IPS-NIHi7 (cell line): ENCODE results near the gene HOXD9.

Experiments used
- DNase-seq: peaks from one replicate; pipeline ENCODE4 v3.0.0; 2012; ENCODE audit warnings: mixed read lengths; ENCODE audit errors: extremely low spot score

HOXD9 gene

GRCh38 chr2:176085861-176086771, 36.4 kb upstream of the HOXD9 start:
- no peak for DNase-seq

DNA sequence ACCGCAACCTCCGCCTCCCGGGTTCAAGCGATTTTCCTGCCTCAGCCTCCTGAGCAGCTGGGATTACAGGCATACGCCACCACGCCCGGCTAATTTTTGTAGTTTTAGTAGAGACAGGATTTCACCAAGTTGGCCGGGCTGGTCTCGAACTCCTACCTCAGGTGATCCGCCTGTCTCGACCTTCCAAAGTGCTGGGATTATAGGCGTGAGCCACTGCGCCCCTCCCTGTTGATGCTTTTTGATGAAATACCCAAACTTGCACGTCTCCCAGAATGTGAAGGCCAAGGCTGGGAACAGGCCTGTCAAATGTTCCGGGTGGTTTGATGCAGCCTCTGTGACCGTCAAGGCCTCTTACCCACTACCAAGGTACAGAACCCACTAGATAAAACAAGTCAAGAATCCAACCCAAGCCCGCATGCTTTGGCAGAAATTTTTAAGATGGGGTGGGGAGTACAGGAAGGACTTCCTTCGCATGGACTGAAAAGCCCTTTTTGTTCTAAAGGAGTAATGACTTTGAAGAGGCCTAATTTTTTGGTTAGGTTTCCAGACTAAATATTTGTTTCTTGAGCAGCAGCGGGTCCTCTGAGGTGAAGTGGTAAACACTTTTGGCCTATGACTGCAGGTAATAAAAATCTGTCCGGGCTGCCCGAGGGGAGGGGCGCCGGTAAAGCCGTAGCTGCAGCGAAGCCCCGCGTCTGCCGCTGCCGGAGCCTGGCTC, 35.0 kb upstream of the HOXD9 start:
- DNase-seq = no peak

DNA sequence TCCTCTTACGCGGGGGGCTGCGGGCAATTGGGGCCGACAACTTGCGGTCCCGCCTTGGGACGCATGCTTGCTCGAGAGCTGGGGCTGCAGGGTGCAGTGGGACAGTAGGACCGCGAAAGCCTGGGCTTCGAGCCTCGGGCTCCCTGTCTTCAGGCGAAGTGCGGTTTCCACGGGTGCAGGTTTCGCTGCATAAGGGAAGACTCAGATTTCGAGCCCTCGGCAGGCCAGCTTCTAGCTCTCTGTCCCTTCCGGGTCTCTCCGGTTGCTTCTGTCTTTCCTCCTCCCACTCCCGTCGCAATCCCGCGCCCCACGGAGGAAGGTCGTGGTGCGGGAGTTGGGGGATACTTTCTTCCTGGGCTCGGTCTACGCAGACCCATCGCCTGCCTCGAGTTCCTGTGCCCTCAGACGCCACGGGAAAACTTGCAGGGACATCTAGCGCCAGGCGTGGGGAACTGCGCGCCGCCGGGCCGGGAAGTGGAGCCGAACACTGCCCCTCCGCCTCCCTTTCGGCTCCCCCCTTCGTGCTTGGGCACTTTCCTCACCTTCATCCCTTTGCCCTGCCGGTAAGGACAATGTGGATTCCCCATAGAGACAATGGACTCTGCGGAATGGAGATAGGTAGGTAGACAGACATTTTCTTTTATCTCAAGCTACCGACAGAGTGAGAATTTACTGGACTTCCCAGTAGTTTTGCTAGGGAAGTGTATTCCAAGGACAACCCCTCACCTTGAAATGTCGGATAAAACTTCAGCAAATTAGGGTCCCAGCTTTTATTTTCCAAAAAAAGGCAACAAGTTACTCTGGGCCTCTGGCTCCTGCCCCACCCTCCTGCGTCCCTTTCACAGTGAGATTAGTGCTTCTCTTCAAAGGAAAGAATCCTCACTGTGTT, 34.2 kb upstream of the HOXD9 start:
- DNase-seq = peak; percentile 72

GRCh38 chr2:176088937-176089842, 33.3 kb upstream of the HOXD9 start:
- DNase-seq = no peak

- DNase-seq = no peak
Measured at GRCh38 chr2:176089843-176090395, 32.6 kb upstream of the HOXD9 start.

DNA sequence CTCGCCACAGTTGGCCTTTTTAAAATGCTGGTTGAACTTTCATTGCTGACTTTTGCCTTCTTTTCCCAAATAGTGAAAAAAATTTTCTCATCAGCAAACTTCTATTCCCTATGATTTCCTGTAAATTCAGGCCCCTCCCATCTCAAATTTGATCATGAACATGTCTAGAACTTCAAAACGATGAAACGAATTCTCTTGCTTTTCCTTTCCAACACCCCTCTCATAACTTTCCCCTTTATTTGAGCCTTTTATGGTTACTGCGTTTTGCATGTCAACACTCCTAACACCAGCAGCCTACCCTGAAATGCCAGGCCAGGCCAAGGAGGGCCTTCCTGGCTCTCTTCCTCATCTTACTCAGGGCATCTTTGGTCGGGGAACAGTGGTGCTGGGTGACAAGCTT, 31.7 kb upstream of the HOXD9 start:
- no peak for DNase-seq

DNA sequence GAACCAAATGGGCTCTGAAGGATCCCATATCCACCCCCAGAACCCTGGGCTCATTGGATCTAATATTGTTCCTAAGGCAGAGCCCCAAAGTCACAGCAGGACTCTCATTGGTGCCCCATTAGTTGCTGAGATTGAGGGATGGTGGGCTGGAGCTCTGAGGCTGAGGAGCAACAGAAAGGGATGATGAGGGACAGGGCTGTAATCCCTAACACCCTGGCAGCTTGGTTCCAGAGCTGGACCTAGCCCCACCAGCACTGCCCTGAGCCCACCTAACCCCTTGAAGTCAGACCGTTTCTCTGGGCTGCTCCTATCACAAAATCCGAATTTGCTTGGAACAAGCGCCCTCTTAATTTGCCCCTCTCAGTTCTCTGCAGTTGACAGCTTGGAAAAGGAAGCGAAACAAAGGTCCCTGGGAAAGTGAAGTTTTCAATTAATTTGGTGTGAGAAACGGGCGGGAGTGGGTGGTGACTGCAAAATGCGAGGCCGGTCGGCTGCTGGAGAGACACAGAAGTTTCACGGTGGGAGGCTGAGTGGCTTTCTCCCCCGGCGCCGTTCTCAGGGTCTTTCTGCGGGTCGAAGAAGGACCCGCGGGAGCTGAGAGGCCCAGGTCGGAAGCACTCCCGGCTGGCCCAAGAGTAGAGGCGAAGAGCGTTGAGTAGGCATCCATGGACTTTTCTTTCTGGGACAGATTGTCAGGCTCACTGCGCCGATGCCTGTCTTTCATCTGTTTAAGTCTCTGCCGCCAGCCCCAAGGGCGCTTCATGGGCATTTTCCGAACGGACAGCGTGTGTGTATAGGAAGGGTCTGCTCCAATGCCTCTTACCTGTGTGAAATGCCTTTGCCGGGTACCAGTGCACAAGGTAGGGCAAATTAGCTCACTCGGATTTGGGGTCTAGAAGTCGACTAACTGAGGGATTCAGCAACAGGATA, 30.9 kb upstream of the HOXD9 start:
- DNase-seq = no peak

GRCh38 chr2:176092270-176093144, 30.0 kb upstream of the HOXD9 start, which contains the start of gene HOXD13:
TSS of gene HOXD13 (plus strand) at chr2:176092721. CDS start at chr2:176092891, 170 bp downstream.
- peak; percentile 59 for DNase-seq

- DNase-seq = no peak
Measured at GRCh38 chr2:176093145-176093897, 29.2 kb upstream of the HOXD9 start.

DNA sequence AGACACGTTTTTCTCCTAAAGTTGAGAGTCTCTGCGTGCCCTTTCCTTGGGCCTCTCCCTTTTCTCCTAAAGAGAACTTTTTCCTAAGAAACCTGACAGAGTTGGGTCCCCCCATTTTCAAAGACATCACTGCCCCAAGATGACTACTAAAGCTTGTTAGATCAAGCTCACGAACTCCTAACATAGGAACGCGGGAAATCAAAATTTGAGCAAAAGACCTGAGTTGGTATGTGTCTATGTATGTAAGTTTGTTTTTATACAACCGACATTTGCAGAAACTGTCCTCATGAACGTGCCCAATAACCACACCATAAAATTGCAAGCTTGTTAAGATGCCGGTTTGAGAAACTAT, 28.6 kb upstream of the HOXD9 start:
- DNase-seq = no peak

DNA sequence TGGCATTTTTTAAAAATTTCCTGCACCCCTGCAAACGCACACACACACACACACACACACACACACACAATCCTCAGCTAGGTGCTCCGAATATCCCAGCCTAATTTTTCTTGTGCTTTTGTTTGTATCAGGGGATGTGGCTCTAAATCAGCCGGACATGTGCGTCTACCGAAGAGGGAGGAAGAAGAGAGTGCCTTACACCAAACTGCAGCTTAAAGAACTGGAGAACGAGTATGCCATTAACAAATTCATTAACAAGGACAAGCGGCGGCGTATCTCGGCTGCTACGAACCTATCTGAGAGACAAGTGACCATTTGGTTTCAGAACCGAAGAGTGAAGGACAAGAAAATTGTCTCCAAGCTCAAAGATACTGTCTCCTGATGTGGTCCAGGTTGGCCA, 28.2 kb upstream of the HOXD9 start:
- DNase-seq = no peak

- DNase-seq = no peak
Measured at GRCh38 chr2:176095421-176095820, 27.1 kb upstream of the HOXD9 start.

GRCh38 chr2:176096243-176096985, 26.1 kb upstream of the HOXD9 start:
- no peak for DNase-seq

DNA sequence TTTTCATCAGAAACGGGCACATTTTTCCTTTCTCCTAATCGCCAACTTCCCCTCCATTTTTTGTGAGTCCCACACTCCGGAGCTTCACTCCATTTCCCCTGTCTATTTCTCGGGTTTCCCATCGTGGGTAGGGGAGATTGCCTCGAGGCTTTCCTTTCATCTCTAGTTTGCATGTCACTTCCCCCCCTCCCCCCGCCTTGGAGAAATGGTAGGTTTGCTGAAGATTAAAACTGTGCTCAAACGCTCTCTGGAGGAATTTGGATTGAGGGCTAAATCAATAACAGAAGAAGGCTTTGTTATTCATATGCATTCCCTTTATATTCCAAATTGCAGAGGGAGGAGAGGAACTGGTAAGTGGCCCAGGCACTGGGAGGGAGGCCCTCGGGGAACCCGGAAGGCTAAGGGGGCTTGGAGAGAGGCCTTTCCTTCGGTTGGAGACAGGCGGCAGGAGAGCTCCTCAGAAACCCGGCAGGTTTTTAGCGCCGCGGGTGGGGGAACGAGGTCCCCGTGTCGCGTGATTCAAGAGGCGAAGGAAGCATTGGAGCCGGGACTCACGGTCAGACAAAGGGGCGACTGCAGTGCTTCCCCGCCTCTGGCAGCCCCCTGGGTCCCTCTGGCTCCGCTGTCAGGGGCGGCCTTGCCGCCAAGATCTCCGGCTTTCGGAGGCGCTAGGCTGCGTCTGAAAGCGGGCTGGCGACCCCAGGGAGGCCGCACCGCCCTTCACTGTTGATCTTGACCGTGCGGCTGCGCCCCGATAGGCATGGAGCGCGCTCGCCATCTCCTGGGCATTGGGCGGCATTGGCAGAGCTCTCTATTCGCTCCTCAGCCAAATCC, 25.3 kb upstream of the HOXD9 start:
- DNase-seq = peak; percentile 82

DNA sequence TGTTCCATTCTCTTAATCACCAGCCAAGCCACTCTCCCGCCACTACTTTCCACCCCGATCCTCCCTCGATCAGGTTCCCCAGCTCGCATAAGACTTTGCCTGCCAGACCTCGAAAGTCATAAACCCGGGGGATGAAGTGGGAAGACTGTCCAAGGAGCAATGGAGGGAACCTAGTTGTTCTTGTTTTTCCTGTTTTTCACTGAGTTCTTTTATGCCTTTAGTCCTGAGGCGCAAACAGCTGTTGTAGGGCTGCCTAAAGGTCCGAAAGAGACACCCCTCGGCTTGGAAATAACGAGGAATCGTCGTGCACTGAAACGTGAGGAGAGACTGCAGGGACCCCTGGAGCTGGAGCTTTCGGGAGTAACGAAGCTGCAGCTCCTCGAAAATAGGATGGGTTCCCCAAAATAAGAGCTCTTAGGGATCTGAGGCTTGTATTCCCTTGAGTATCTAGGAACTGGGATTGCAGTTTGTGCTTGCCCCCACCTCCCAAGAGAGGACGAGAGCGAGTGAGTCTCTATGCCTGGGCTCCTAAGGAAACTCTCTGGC, 24.6 kb upstream of the HOXD9 start:
- DNase-seq = no peak
